ENCODE results near the gene ELOB. TPM values are rescaled to one million over a fixed set of nuclear protein-coding genes. Genes with fewer than 3 reads are reported as not detected.

Gene ELOB
- total RNA-seq, 1 donor from 2014 or later: 192 TPM

GRCh38 chr16:2822158-2822495 is 45.0 kb upstream of the ELOB start:
- H3K27ac Mint-ChIP-seq: no peak overlapping the region
- H3K27me3 Mint-ChIP-seq (ENCODE audit: low read depth): peaks cover 11% of the 10 kb centered on the region
- no peaks in the 10 kb centered on the region for H3K36me3 Mint-ChIP-seq
- no peaks in the 10 kb centered on the region for H3K9me3 Mint-ChIP-seq
- no peak overlapping the region for H3K4me3 Mint-ChIP-seq
- no peak for DNase-seq (ENCODE audit: low spot score in 2 of 2, unreplicated experiment in 2 of 2)
- no peaks in the 10 kb centered on the region for H3K4me1 Mint-ChIP-seq
- no peak for TF ChIP-seq CTCF (IDR thresholded peaks at IDR 0.05; ENCODE audit: unreplicated experiment)

- Mint-ChIP-seq H3K36me3 (no peaks in the 10 kb centered on the region), H3K4me3 (no peak overlapping the region), H3K9me3 (no peaks in the 10 kb centered on the region), H3K27me3 (ENCODE audit: low read depth) (peaks cover 11% of the 10 kb centered on the region), H3K27ac (no peak overlapping the region), H3K4me1 (no peaks in the 10 kb centered on the region)
- DNase-seq (ENCODE audit: low spot score in 2 of 2, unreplicated experiment in 2 of 2): no peak
- no peak for TF ChIP-seq CTCF (IDR thresholded peaks at IDR 0.05; ENCODE audit: unreplicated experiment)
These were observed 44.5 kb upstream of the ELOB start for GRCh38 chr16:2821487-2822157.

- H3K36me3 Mint-ChIP-seq: no peaks in the 10 kb centered on the region
- DNase-seq (ENCODE audit: low spot score in 2 of 2, unreplicated experiment in 2 of 2): no peak
- no peak overlapping the region for H3K27ac Mint-ChIP-seq
- H3K4me1 Mint-ChIP-seq: no peaks in the 10 kb centered on the region
- H3K27me3 Mint-ChIP-seq (ENCODE audit: low read depth): peaks cover 11% of the 10 kb centered on the region
- H3K4me3 Mint-ChIP-seq: no peak overlapping the region
- no peak for TF ChIP-seq CTCF (IDR thresholded peaks at IDR 0.05; ENCODE audit: unreplicated experiment)
- no peaks in the 10 kb centered on the region for H3K9me3 Mint-ChIP-seq
These were observed 43.9 kb upstream of the ELOB start for GRCh38 chr16:2820836-2821486.

- Mint-ChIP-seq H3K36me3 (no peaks in the 10 kb centered on the region), H3K4me3 (no peak overlapping the region), H3K27ac (no peak overlapping the region), H3K9me3 (no peaks in the 10 kb centered on the region), H3K27me3 (ENCODE audit: low read depth) (peaks cover 11% of the 10 kb centered on the region), H3K4me1 (no peaks in the 10 kb centered on the region)
- TF ChIP-seq CTCF (IDR thresholded peaks at IDR 0.05; ENCODE audit: unreplicated experiment): no peak
- no peak for DNase-seq (ENCODE audit: low spot score in 2 of 2, unreplicated experiment in 2 of 2)
These were observed 43.1 kb upstream of the ELOB start for GRCh38 chr16:2819939-2820835.

GRCh38 chr16:2819179-2819938 is 42.3 kb upstream of the ELOB start:
- DNase-seq (ENCODE audit: low spot score in 2 of 2, unreplicated experiment in 2 of 2): no peak
- no peaks in the 10 kb centered on the region for H3K4me1 Mint-ChIP-seq
- H3K36me3 Mint-ChIP-seq: no peaks in the 10 kb centered on the region
- H3K27me3 Mint-ChIP-seq (ENCODE audit: low read depth): peaks cover 14% of the 10 kb centered on the region
- H3K4me3 Mint-ChIP-seq: no peak overlapping the region
- H3K9me3 Mint-ChIP-seq: no peaks in the 10 kb centered on the region
- TF ChIP-seq CTCF (IDR thresholded peaks at IDR 0.05; ENCODE audit: unreplicated experiment): no peak
- no peak overlapping the region for H3K27ac Mint-ChIP-seq

Measured in mesothelial cell of epicardium (in vitro differentiated cells).